ENCODE results near the gene KCNAB1.
"Not testable (repeated sequence)": the region's sequence is repeated elsewhere in the genome, so short reads cannot be mapped to it uniquely, and the experiment has no call there.

Gene KCNAB1

GRCh38 chr3:156126467-156126866 is 6.1 kb downstream of the KCNAB1 start:
- peaks cover 1% of the 10 kb centered on the region for H3K27me3 Mint-ChIP-seq

GRCh38 chr3:156131241-156131640 is 10.9 kb downstream of the KCNAB1 start:
- H3K4me1 Mint-ChIP-seq (ENCODE audit: low read depth), result no peaks in the 10 kb centered on the region
- peaks cover 4% of the 10 kb centered on the region for H3K27me3 Mint-ChIP-seq
- no peak overlapping the region for H3K27ac Mint-ChIP-seq
- H3K4me3 Mint-ChIP-seq, result no peak overlapping the region
- no peaks in the 10 kb centered on the region for H3K36me3 Mint-ChIP-seq
- no peaks in the 10 kb centered on the region for H3K9me3 Mint-ChIP-seq (ENCODE audit: low read depth)

More at GRCh38 chr3:156126467-156126866, 6.1 kb downstream of the KCNAB1 start:
- H3K27ac Mint-ChIP-seq, result no peak overlapping the region
- no peaks in the 10 kb centered on the region for H3K9me3 Mint-ChIP-seq (ENCODE audit: low read depth)
- H3K36me3 Mint-ChIP-seq, result no peaks in the 10 kb centered on the region
- no peaks in the 10 kb centered on the region for H3K4me1 Mint-ChIP-seq (ENCODE audit: low read depth)
- H3K4me3 Mint-ChIP-seq, result no peak overlapping the region

- H3K27me3 Mint-ChIP-seq, result peaks cover 4% of the 10 kb centered on the region
- no peaks in the 10 kb centered on the region for H3K9me3 Mint-ChIP-seq (ENCODE audit: low read depth)
- no peaks in the 10 kb centered on the region for H3K4me1 Mint-ChIP-seq (ENCODE audit: low read depth)
- H3K4me3 Mint-ChIP-seq, result no peak overlapping the region
- H3K36me3 Mint-ChIP-seq, result no peaks in the 10 kb centered on the region
- H3K27ac Mint-ChIP-seq, result no peak overlapping the region
Observed at GRCh38 chr3:156131799-156132198, 11.4 kb downstream of the KCNAB1 start.

- Mint-ChIP-seq H3K9me3 (ENCODE audit: low read depth) (no peaks in the 10 kb centered on the region), H3K27ac (no peak overlapping the region), H3K27me3 (peaks cover 6% of the 10 kb centered on the region)
Observed at GRCh38 chr3:156132313-156132712, 11.9 kb downstream of the KCNAB1 start.

GRCh38 chr3:156133076-156133475 is 12.7 kb downstream of the KCNAB1 start:
- Mint-ChIP-seq H3K27me3 (peaks cover 9% of the 10 kb centered on the region), H3K27ac (no peak overlapping the region), H3K4me1 (ENCODE audit: low read depth) (no peaks in the 10 kb centered on the region), H3K36me3 (no peaks in the 10 kb centered on the region), H3K9me3 (ENCODE audit: low read depth) (no peaks in the 10 kb centered on the region), H3K4me3 (no peak overlapping the region)

More at GRCh38 chr3:156132313-156132712, 11.9 kb downstream of the KCNAB1 start:
- no peak overlapping the region for H3K4me3 Mint-ChIP-seq
- H3K36me3 Mint-ChIP-seq, result no peaks in the 10 kb centered on the region
- no peaks in the 10 kb centered on the region for H3K4me1 Mint-ChIP-seq (ENCODE audit: low read depth)

- H3K27me3 Mint-ChIP-seq, result peaks cover 10% of the 10 kb centered on the region
- no peaks in the 10 kb centered on the region for H3K4me1 Mint-ChIP-seq (ENCODE audit: low read depth)
- H3K36me3 Mint-ChIP-seq, result no peaks in the 10 kb centered on the region
- no peak overlapping the region for H3K4me3 Mint-ChIP-seq
- no peak overlapping the region for H3K27ac Mint-ChIP-seq
- H3K9me3 Mint-ChIP-seq (ENCODE audit: low read depth), result no peaks in the 10 kb centered on the region
Observed at GRCh38 chr3:156135921-156136638, 15.7 kb downstream of the KCNAB1 start.

- H3K4me3 Mint-ChIP-seq; H3K9me3 Mint-ChIP-seq (ENCODE audit: low read depth); H3K36me3 Mint-ChIP-seq; H3K27me3 Mint-ChIP-seq; H3K4me1 Mint-ChIP-seq (ENCODE audit: low read depth); H3K27ac Mint-ChIP-seq: not testable (repeated sequence)
Observed at GRCh38 chr3:156137397-156137796, 17.0 kb downstream of the KCNAB1 start.

- Mint-ChIP-seq H3K9me3 (ENCODE audit: low read depth) (no peaks in the 10 kb centered on the region), H3K27me3 (peaks cover 12% of the 10 kb centered on the region), H3K4me1 (ENCODE audit: low read depth) (no peaks in the 10 kb centered on the region), H3K27ac (no peak overlapping the region), H3K4me3 (no peak overlapping the region), H3K36me3 (no peaks in the 10 kb centered on the region)
Observed at GRCh38 chr3:156140001-156140595, 19.7 kb downstream of the KCNAB1 start.

- Mint-ChIP-seq H3K27ac (no peak overlapping the region), H3K9me3 (ENCODE audit: low read depth) (no peaks in the 10 kb centered on the region), H3K4me3 (no peak overlapping the region), H3K4me1 (ENCODE audit: low read depth) (no peaks in the 10 kb centered on the region), H3K27me3 (peaks cover 13% of the 10 kb centered on the region), H3K36me3 (no peaks in the 10 kb centered on the region)
Observed at GRCh38 chr3:156142702-156143101, 22.3 kb downstream of the KCNAB1 start.

GRCh38 chr3:156143136-156143535 is 22.8 kb downstream of the KCNAB1 start:
- H3K27ac Mint-ChIP-seq, result no peak overlapping the region
- no peaks in the 10 kb centered on the region for H3K4me1 Mint-ChIP-seq (ENCODE audit: low read depth)
- peaks cover 9% of the 10 kb centered on the region for H3K27me3 Mint-ChIP-seq
- H3K36me3 Mint-ChIP-seq, result no peaks in the 10 kb centered on the region
- H3K9me3 Mint-ChIP-seq (ENCODE audit: low read depth), result no peaks in the 10 kb centered on the region
- H3K4me3 Mint-ChIP-seq, result no peak overlapping the region

GRCh38 chr3:156144060-156144459 is 23.7 kb downstream of the KCNAB1 start:
- H3K27ac Mint-ChIP-seq, result no peak overlapping the region
- H3K9me3 Mint-ChIP-seq (ENCODE audit: low read depth), result no peaks in the 10 kb centered on the region
- no peaks in the 10 kb centered on the region for H3K36me3 Mint-ChIP-seq
- no peaks in the 10 kb centered on the region for H3K4me1 Mint-ChIP-seq (ENCODE audit: low read depth)
- no peak overlapping the region for H3K4me3 Mint-ChIP-seq
- peaks cover 9% of the 10 kb centered on the region for H3K27me3 Mint-ChIP-seq

- H3K36me3 Mint-ChIP-seq, result no peaks in the 10 kb centered on the region
- H3K27ac Mint-ChIP-seq, result no peak overlapping the region
- H3K27me3 Mint-ChIP-seq, result peaks cover 9% of the 10 kb centered on the region
- no peaks in the 10 kb centered on the region for H3K4me1 Mint-ChIP-seq (ENCODE audit: low read depth)
- no peak overlapping the region for H3K4me3 Mint-ChIP-seq
- no peaks in the 10 kb centered on the region for H3K9me3 Mint-ChIP-seq (ENCODE audit: low read depth)
Observed at GRCh38 chr3:156145866-156146265, 25.5 kb downstream of the KCNAB1 start.

GRCh38 chr3:156148345-156148945 is 28.1 kb downstream of the KCNAB1 start:
- H3K4me3 Mint-ChIP-seq, result no peak overlapping the region
- no peak overlapping the region for H3K27ac Mint-ChIP-seq
- no peaks in the 10 kb centered on the region for H3K4me1 Mint-ChIP-seq (ENCODE audit: low read depth)
- H3K36me3 Mint-ChIP-seq, result no peaks in the 10 kb centered on the region
- no peaks in the 10 kb centered on the region for H3K9me3 Mint-ChIP-seq (ENCODE audit: low read depth)
- peaks cover 9% of the 10 kb centered on the region for H3K27me3 Mint-ChIP-seq

- Mint-ChIP-seq H3K9me3 (ENCODE audit: low read depth) (no peaks in the 10 kb centered on the region), H3K4me3 (no peak overlapping the region), H3K4me1 (ENCODE audit: low read depth) (no peaks in the 10 kb centered on the region), H3K27ac (no peak overlapping the region), H3K27me3 (peaks cover 9% of the 10 kb centered on the region), H3K36me3 (no peaks in the 10 kb centered on the region)
Observed at GRCh38 chr3:156148946-156149381, 28.6 kb downstream of the KCNAB1 start.

- peaks cover 2% of the 10 kb centered on the region for H3K27me3 Mint-ChIP-seq
- H3K4me1 Mint-ChIP-seq (ENCODE audit: low read depth), result no peaks in the 10 kb centered on the region
- H3K9me3 Mint-ChIP-seq (ENCODE audit: low read depth), result no peaks in the 10 kb centered on the region
- H3K36me3 Mint-ChIP-seq, result no peaks in the 10 kb centered on the region
- no peak overlapping the region for H3K27ac Mint-ChIP-seq
- H3K4me3 Mint-ChIP-seq, result no peak overlapping the region
Observed at GRCh38 chr3:156149876-156150275, 29.5 kb downstream of the KCNAB1 start.
